Gastroesophageal sphincter (tissue), 4 donors: ENCODE data around the gene TNFAIP3. TPM values are rescaled to one million over a fixed set of nuclear protein-coding genes. Genes with fewer than 3 reads are reported as not detected.
"Not testable (repeated sequence)": the region's sequence is repeated elsewhere in the genome, so short reads cannot be mapped to it uniquely, and the experiment has no call there.

ENCODE experiments used
- ATAC-seq: fragments of 150-250 bp; one replicate; pipeline ENCODE4 v1.9.1; 2016; ENCODE audit warnings: mild to moderate bottlenecking, moderate library complexity
- H3K27ac ChIP-seq, 4 donors: fragments of 200-600 bp; sonication (generic) in 3 of 4; 1 replicate in 3 of 4; 2 replicates in 1 of 4; pipeline ENCODE4 v1.5.1; 2016 to 2019
- H3K27me3 ChIP-seq: fragments of 200-600 bp; sonication (generic); one replicate; pipeline ENCODE4 v1.5.1; 2019
- H3K36me3 ChIP-seq, 2 donors: fragments of 200-600 bp; sonication (generic); one replicate each; pipeline ENCODE4 v1.5.1; 2019; ENCODE audit warnings: control low read depth in 1 of 2
- H3K4me1 ChIP-seq, 3 donors: fragments of 200-600 bp; sonication (generic); 1 replicate in 2 of 3; 2 replicates in 1 of 3; pipeline ENCODE4 v1.5.1; 2016 to 2019; ENCODE audit warnings: control low read depth in 2 of 3
- H3K4me3 ChIP-seq, 2 donors: fragments of 200-600 bp; sonication (generic); one replicate each; pipeline ENCODE4 v1.5.1; 2019; ENCODE audit warnings: mild to moderate bottlenecking in 1 of 2, moderate library complexity in 1 of 2
- H3K9me3 ChIP-seq, 3 donors: fragments of 200-600 bp; sonication (generic); one replicate each; pipeline ENCODE4 v1.5.1; 2017 to 2019; ENCODE audit warnings: control low read depth in 2 of 3
- CTCF ChIP-seq, 4 experiments: fragments of 200-600 bp in 2 of 4; fragments of 450-650 bp in 2 of 4; sonication (generic) in 1 of 4; IDR thresholded peaks; one replicate each; pipeline ENCODE4 v1.5.1; 2017 to 2019; ENCODE audit warnings: antibody characterized with exemption in 4 of 4, mild to moderate bottlenecking in 2 of 4, moderate library complexity in 2 of 4
- EP300 ChIP-seq: sonication (generic); formaldehyde crosslinking; IDR thresholded peaks from one replicate; pipeline ENCODE4 v1.6.1; 2017; ENCODE audit warnings: antibody characterized with exemption, mild to moderate bottlenecking
- POLR2A ChIP-seq, 2 donors: fragments of 450-650 bp; IDR thresholded peaks; one replicate each; pipeline ENCODE4 v1.6.1; 2017; ENCODE audit warnings: antibody characterized with exemption in 2 of 2, mild to moderate bottlenecking in 2 of 2, moderate library complexity in 1 of 2
- POLR2AphosphoS5 ChIP-seq: sonication (generic); formaldehyde crosslinking; IDR thresholded peaks from one replicate; pipeline ENCODE4 v1.6.1; 2017; ENCODE audit warnings: antibody characterized with exemption
- WGBS, 2 donors: methylation state at CpG; one replicate each; pipeline ENCODE4 v1.1.5; 2018; ENCODE audit warnings: low coverage in 1 of 2; 5-methylcytosine and 5-hydroxymethylcytosine counted together
- total RNA-seq, 4 donors: library from RNA; depleted of rRNA; stranded (reverse); fragments of >200 nt; gene quantifications; one replicate each; pipeline ENCODE4 v1.1.0, GENCODE V29; 2016

The TNFAIP3 gene
- total RNA-seq, 4 donors from 2014 or later, result 11.2 to 40.7 (median 18.3) TPM

- 73 to 91% methylated on average over 2 of the region's 2 CpGs for WGBS, 2 donors
- Histone ChIP-seq H3K4me3 (no peak overlapping the region), H3K36me3 (no peaks in the 10 kb centered on the region), H3K9me3 (no peaks in the 10 kb centered on the region), H3K4me1 (no peaks in the 10 kb centered on the region), H3K27me3 (no peaks in the 10 kb centered on the region), H3K27ac (no peak overlapping the region)
- ATAC-seq, result no peak
- no peak for TF ChIP-seq POLR2AphosphoS5
- no peak for TF ChIP-seq POLR2A (IDR thresholded peaks at IDR 0.05)
- TF ChIP-seq CTCF (IDR thresholded peaks at IDR 0.05), result no peak
- TF ChIP-seq EP300, result no peak
These were observed 26.7 kb downstream of the TNFAIP3 start for GRCh38 chr6:137893726-137894125.

- not testable (repeated sequence) for ATAC-seq, H3K4me3 ChIP-seq, H3K9me3 ChIP-seq, H3K4me1 ChIP-seq, H3K27me3 ChIP-seq, H3K27ac ChIP-seq, H3K36me3 ChIP-seq
- WGBS, 2 donors, result 62 to 70% methylated on average over 6 to 8 of the region's 8 CpGs
These were observed 27.3 kb downstream of the TNFAIP3 start for GRCh38 chr6:137894378-137894777.

GRCh38 chr6:137894779-137895385 lies 27.8 kb downstream of the TNFAIP3 start:
- Histone ChIP-seq H3K27me3 (no peaks in the 10 kb centered on the region), H3K4me1 (no peaks in the 10 kb centered on the region), H3K27ac (no peak overlapping the region), H3K9me3 (no peaks in the 10 kb centered on the region), H3K4me3 (no peak overlapping the region), H3K36me3 (no peaks in the 10 kb centered on the region)
- WGBS, 2 donors, result 57% methylated on average over 4 of the region's 4 CpGs; no CpG with 5 or more reads in 1 of the 2 donors
- TF ChIP-seq POLR2A (IDR thresholded peaks at IDR 0.05), result no peak
- no peak for ATAC-seq

- no peak overlapping the region for H3K4me3 ChIP-seq
- H3K27me3 ChIP-seq, result no peaks in the 10 kb centered on the region
- no peak for ATAC-seq
- 63 to 89% methylated on average over 2 to 3 of the region's 3 CpGs for WGBS, 2 donors
- no peak overlapping the region for H3K27ac ChIP-seq
- no peaks in the 10 kb centered on the region for H3K9me3 ChIP-seq
- H3K36me3 ChIP-seq, result no peaks in the 10 kb centered on the region
- TF ChIP-seq POLR2AphosphoS5 (no peak), POLR2A (IDR thresholded peaks at IDR 0.05) (no peak), CTCF (IDR thresholded peaks at IDR 0.05) (no peak)
- H3K4me1 ChIP-seq, result no peaks in the 10 kb centered on the region
These were observed 29.6 kb downstream of the TNFAIP3 start for GRCh38 chr6:137896647-137897046.

- 69 to 75% methylated on average over 2 of the region's 2 CpGs for WGBS, 2 donors
- TF ChIP-seq CTCF (IDR thresholded peaks at IDR 0.05), result no peak
- TF ChIP-seq POLR2AphosphoS5, result no peak
- TF ChIP-seq POLR2A (IDR thresholded peaks at IDR 0.05), result no peak
- no peak for ATAC-seq
- Histone ChIP-seq H3K27me3 (no peaks in the 10 kb centered on the region), H3K4me1 (no peaks in the 10 kb centered on the region), H3K4me3 (no peak overlapping the region), H3K36me3 (no peaks in the 10 kb centered on the region), H3K27ac (no peak overlapping the region), H3K9me3 (no peaks in the 10 kb centered on the region)
These were observed 33.8 kb downstream of the TNFAIP3 start for GRCh38 chr6:137900815-137901214.

GRCh38 chr6:137901454-137901853 lies 34.4 kb downstream of the TNFAIP3 start:
- no peak for ATAC-seq
- H3K9me3 ChIP-seq, result no peaks in the 10 kb centered on the region
- WGBS, 2 donors, result 75 to 100% methylated on average over 1 of the region's 1 CpG

More at GRCh38 chr6:137901454-137901853, 34.4 kb downstream of the TNFAIP3 start:
- Histone ChIP-seq H3K36me3 (no peaks in the 10 kb centered on the region), H3K4me1 (no peaks in the 10 kb centered on the region), H3K27ac (no peak overlapping the region), H3K4me3 (no peak overlapping the region), H3K27me3 (no peaks in the 10 kb centered on the region)
- TF ChIP-seq POLR2AphosphoS5 (no peak), POLR2A (IDR thresholded peaks at IDR 0.05) (no peak), CTCF (IDR thresholded peaks at IDR 0.05) (no peak), EP300 (no peak)
